NCI-H187 treated with DMSO at 0.1 percent for 48 hours (cell line): ENCODE results near the gene COTL1.
"Not testable (repeated sequence)": the region's sequence is repeated elsewhere in the genome, so short reads cannot be mapped to it uniquely, and the experiment has no call there.

ENCODE experiments used
- DNase-seq: peaks from one replicate; lab custom pipeline; 2025; lab: John Stamatoyannopoulos, UW

The COTL1 gene

DNA sequence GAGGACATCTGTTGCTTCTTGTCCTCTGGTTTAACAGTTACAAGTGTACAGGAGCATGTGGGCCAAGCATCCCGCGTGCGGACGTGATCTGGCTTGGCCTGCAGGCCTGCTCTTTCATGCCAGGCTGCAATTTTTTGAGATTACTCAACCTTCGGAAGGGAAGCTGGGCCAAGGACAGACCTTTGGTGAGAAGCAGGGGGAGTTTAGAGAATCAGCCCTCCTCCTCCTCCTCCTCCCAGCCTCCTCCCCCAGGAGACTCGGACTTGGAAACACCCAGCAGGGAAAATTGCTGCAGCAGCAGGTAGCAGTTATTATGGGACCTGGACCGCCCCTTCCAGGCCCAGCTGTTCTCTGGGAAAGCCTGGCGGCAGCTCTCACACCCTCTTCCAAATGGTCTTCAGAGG, 25.3 kb upstream of the COTL1 start:
- DNase-seq: no peak

DNA sequence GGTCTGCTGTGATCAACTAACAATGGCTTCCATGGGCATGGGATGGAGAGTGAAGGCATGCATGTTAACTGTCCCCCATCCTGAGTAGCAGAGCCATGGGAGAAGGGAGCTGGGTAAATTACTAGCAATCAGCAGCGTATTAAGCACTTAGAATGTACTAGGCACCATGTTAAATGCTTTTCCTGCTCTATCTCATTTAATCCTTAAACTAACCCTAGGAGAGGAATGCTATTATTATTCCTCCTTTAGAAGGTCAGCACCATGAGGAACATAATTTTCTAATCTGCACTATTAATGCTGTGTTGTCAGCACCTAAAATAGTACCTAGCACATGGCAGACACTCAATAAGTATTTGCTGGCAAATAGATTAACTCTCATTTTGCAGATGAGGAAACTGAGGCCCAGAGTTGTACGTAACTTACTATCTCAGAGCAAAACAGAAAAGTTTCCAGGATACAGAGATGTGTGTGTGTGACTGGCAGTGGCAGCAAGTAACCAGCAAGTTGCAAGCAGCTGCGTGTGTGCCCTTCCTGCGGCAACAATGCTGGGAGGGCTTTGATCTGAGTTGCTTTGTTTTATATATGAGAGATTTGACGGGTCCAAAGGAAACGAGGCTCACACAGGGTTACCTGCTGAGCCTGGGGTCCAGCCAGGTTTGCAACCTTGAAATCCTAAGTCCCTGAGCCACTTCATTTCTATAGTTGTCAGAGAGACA, 23.9 kb upstream of the COTL1 start:
- DNase-seq: no peak

- no peak for DNase-seq
Observed at GRCh38 chr16:84640145-84640544, 22.3 kb upstream of the COTL1 start.

DNA sequence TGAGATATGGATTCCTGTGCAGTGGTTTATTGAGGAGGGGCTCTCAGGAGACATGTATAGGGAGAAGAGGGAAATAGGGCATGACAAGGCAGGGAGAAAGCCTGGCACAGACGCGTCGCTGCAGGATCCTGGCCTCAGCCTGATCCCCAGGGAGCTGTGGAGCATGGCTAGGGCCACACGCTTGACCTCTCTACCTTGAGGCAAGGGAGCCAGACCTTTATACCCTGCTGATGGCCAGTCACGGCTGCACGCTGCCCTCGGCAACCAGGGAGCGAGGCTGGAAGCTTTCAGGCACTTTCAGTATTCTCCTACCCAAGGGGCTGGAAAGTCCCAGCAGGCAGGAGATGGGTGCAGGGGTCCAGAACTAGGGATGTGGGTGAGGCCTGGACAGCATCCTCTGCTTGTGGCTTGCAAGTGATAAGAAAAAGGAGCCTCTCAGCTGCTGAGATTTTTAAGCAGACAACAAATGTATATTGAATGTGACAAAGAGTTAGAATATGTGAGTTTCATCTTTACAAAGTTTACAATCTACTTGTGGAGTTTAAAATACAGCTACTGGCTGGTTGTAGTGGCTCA, 20.4 kb upstream of the COTL1 start:
- DNase-seq: no peak

GRCh38 chr16:84637709-84638108, 19.8 kb upstream of the COTL1 start:
- DNase-seq: no peak

GRCh38 chr16:84635702-84636101, 17.8 kb upstream of the COTL1 start:
- no peak for DNase-seq

DNA sequence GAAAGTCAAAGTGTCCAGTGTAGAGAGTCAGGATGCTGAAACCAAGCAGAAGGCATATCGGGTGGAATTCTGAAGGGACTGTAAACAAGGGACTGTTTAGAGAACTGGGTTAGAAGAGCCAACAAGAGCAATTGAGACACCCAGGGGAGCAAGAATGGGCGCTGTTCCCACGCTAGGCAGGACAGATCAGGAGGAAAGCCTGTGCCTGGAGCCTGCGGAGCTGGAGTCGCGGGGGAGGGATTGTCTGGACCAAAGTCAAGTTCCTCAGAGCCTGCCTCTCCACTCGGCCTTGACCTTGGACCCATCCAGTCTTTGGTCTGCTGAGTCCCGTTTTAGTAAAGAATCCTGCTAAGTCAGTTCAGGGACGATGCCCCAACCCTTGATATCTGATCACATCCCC, 15.7 kb upstream of the COTL1 start:
- DNase-seq: no peak

DNA sequence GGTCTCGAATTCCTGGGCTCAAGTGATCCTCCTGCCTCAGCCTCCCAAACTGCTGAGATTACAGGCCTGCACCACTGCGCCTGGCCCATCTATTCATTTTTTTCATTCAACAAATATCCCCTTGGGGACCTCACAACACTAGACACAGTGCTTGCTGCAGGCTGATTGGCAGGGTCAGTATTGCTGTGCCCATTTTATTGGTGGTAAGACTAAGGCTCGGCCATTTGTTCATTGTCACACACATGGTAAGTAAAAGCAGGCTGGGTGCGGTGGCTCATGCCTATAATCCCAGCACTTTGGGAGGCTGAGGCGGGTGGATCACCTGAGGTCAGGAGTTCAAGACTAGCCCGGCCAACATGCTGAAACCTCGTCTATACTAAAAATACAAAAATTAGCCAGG, 15.0 kb upstream of the COTL1 start:
- DNase-seq: not testable (repeated sequence)

DNA sequence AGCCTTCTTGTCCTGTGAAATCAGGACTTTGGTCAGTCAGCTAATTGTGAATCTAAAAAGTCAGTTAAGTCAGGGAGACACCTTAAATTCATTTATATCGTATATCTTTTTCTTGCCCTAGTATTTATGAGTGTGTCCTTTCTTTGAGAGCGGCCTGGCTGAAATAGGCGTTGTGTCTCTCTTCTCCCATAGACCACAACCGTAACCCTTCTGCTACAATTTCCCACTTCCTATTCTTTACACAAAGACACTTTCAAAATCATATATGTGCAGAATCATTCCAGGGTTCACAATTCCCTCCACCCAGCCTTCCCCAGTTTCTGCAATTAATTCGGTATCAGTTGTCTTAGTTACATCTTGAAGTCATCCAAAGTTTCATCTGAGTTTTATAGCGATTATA, 14.0 kb upstream of the COTL1 start:
- DNase-seq: no peak

DNA sequence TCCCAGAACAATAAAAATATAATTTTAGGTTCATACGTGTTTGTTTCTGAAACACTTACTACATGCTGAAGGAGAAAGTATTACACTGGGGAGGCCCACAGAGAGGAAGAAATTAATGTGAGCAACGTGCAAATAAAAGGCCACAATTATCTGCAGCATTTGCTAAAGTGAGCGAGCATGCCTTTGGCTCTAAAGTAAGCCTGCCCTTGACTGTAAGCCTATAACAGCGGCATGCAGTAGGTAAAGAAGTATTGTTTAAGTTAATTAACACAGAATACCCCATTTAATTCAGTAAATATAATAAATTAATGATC, 13.2 kb upstream of the COTL1 start:
- no peak for DNase-seq

DNA sequence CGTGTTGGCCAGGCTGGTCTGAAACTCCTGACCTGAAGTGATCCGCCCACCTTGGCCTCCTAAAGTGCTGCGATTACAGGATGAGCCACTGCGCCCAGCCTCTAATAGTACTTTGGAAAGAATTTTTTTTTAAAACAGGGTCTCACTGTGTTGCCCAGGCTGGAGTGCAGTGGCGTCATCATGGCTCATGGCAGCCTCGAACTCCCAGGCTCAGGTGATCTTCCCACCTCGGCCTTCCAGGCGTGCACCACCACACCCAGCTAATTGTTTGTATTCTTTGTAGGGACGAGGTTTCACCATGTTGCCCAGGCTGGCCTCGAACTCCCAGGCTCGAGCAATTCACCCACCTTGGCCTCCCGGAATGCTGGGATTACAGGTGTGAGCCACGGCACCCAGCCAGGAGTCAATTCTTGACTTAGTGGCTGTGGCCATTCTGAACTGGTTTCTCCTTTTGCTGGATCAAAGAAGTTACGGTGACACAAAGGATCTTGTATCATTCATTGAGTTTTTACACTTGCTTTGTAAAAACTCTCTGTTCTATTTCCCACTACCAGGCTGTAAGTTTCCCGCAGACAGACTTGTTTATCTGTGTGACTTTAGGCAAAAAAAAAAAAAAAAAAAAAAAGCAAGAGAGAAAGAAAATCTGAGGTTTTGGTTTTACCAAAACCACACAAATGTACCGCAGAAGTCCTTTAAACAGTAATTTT, 12.7 kb upstream of the COTL1 start:
- DNase-seq: no peak

DNA sequence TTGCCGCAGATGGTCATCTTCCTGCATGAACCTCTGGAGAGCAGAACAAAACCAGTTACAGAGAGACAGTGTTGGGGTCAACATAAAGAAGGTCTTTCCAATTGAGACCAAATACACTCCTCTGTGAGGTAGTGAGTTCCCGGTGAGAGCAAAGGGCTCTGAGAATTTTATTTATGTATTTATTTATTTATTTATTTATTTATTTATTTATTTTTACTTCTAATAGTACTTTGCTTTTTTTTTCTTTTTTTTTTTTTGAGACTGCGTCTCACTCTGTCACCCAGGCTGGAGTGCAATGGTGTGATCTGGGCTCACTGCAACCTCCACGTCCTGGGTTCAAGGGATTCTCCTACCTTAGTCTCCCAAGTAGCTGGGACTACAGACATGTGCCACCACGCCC, 12.1 kb upstream of the COTL1 start:
- no peak for DNase-seq

GRCh38 chr16:84629580-84629979, 11.7 kb upstream of the COTL1 start:
- DNase-seq: no peak

GRCh38 chr16:84628226-84628731, 10.4 kb upstream of the COTL1 start:
- DNase-seq: no peak

DNA sequence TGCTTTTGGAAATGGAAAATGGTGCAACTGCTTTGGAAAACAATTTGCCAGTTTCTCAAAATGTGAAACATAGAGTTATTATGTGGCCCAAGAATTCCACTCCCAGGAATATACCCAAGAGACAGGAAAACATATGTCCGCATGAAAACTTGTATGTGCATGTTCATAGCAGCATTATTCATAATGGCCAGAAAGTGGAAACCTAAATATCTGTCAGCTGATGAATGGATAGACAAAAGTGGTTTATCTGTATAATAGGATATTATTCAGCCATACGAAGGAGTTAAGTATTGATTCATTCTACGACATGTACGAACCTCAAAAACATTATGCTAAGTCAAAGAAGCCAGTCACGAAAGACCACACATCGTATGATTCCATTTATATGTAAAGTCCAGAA, 7.7 kb upstream of the COTL1 start:
- DNase-seq: no peak

GRCh38 chr16:84620913-84621312, 3.0 kb upstream of the COTL1 start:
- not testable (repeated sequence) for DNase-seq

DNA sequence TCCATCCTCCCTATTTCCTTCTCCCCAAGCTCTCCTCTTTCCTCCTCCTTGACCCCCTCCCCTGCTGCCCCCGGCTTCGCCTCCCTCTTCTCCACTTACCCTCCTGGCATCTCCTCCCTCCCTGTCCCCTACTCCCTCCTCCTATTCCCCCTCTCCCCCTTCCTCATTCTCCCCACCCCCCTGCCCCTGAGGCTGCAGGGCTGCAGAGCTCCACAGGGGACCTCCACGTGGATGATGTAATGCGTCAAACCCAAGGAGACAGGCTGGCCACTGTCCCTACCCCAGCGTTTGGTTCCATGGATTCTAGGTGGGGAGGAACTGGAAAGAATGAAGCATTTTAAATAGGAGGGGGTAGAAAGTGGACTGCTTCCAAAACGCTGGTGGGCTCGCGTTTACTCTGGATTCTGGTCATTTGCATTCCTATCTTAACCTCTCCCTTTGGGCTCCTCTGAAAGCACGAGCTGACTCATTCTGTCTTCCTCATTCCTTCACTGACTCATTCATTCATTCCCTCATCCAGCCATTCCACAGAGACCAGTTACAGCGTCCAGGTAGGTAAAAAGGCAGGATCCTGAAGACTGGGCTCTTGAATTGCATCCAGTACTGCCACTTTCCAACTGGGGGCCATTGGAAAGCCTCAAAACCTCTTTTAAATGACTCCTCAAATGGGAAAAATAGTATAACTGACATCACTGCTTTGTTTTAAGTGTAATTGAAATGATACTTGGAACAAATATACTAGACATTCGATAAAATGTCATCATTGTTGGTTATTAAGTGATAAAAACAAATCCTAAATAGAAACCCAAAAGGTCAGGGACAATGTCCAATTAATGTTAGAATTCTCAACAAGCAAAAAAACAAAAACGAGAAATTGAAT, 943 bp upstream of the COTL1 start:
- DNase-seq: no peak

GRCh38 chr16:84617041-84617790, 662 bp downstream of the COTL1 start:
- no peak for DNase-seq

DNA sequence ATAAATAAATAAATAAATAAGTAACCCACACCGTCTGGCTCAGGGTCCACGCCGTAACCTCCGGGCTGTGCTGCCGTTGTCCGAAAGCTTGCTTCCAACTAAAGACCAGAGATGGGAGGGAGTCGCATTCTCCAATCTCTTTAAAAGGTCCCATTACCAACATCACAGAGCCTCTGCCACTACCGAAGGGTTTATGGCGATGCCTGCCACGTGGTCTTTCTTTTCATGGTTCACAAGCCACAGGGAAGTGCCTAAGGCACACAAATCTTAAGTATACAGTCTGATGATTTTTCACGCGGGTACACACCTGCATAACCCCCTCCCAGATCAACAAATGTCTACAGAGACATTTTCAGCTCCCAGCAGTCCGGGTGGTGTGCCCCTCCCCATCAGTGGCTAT, 1.4 kb downstream of the COTL1 start:
- no peak for DNase-seq

DNA sequence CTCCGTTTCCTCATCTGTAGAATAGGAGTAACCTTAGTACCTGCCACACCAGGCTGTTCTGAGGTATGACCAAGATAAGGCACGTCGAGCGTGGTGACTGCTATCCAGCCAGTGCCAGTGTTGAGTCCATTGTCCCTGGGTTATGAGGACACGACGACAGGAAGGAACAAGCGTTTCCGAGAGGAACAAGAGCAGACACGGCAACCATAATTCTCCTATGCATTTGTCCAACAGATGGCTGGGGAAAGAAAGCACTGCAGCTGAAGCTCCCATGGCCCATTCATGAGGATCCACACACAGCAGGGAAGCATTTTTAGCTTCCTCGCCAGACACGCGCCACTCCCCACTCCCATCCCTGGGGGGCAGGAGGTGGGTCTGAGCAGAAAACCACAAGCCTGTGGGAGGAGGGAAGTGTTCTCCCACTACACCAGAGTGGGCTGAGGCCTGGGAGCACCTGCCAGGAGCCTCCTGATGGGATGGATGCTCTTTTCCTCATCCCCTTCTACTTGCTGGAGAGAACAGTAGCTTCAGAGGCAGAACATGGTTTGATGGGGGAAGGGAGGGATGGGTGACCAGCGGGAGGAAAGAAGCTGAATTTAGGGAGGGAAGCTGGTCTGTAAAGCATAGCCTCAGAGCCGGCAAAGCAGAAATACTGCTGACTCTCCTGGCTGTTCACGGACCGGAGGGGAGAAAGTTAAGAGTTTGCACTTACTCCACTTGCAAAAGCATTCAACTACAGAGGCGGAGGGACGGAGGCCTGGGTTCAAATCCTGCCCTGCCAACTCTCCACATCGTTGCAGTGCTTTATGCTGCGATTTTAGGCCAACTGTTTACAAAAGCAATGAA, 2.7 kb downstream of the COTL1 start:
- DNase-seq: no peak

DNA sequence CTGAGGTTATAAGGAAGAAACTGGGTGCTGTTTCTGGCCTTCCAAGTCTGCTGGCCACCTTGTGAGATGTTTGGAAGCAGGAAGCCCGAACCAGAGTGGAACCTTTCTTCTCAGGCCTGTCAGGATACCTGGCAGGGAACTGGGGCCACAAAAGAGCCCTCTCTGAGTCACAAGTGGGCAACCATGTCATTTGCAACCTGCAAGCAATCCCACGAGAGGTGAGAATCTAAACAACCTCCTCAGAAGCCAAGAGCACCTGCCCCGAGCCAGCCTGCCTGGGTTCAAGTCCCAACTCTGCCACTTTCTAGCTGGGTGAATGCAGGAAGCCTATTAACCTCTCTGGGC, 3.3 kb downstream of the COTL1 start:
- DNase-seq: no peak
